Measurements from ENCODE around the gene ARSG. TPM values are rescaled to one million over a fixed set of nuclear protein-coding genes. Genes with fewer than 3 reads are reported as not detected.
A peak's percentile ranks its signal among the peaks of the same experiment; 100 is the strongest.

ARSG gene
- total and polyA plus RNA-seq, 2 of the 13 experiments (the other 11 are each of a cell fraction or from before 2014, with no cell fraction given), result 3.7 to 15.2 TPM

GRCh38 chr17:68383443-68384321, 92.4 kb downstream of the ARSG start (continued):
- TF ChIP-seq ZC3H4 (CRISPR knock-in tag; IDR thresholded peaks at IDR 0.05; ENCODE audit: borderline replicate concordance) (no peak), RAD21 (CRISPR knock-in tag; IDR thresholded peaks at IDR 0.05) (peak; percentile 41), SAP130 (CRISPR knock-in tag; IDR thresholded peaks at IDR 0.05; ENCODE audit: low read depth) (peak; percentile 77), ZNF260 (CRISPR knock-in tag; IDR thresholded peaks at IDR 0.05; ENCODE audit: borderline replicate concordance, low read depth) (no peak), ZNF724P (CRISPR knock-in tag; IDR thresholded peaks at IDR 0.05; ENCODE audit: borderline replicate concordance) (no peak), ZNF230 (CRISPR knock-in tag; IDR thresholded peaks at IDR 0.05) (peak; percentile 95), KLF12 (CRISPR knock-in tag; IDR thresholded peaks at IDR 0.05; ENCODE audit: borderline replicate concordance) (0 out of 2 replicates have a peak, but pooled peaks have one; percentile 33), ZNF232 (CRISPR knock-in tag; IDR thresholded peaks at IDR 0.05; ENCODE audit: borderline replicate concordance) (no peak; the same call in none of the 2 replicates), POLR2AphosphoS2 (IDR thresholded peaks at IDR 0.05; ENCODE audit: low read depth, low read length) (0 out of 2 replicates have a peak, but pooled peaks have one; percentile 52), NCOR1 (IDR thresholded peaks at IDR 0.05; ENCODE audit: borderline replicate concordance, low read length) (peak; percentile 95), ZBTB42 (CRISPR knock-in tag; IDR thresholded peaks at IDR 0.05) (no peak; the same call in 1 of the 2 replicates), ZMYM3 (CRISPR knock-in tag; IDR thresholded peaks at IDR 0.05) (peak; percentile 70; the same call in 1 of the 2 replicates)
- TF ChIP-seq, protein P1, sequence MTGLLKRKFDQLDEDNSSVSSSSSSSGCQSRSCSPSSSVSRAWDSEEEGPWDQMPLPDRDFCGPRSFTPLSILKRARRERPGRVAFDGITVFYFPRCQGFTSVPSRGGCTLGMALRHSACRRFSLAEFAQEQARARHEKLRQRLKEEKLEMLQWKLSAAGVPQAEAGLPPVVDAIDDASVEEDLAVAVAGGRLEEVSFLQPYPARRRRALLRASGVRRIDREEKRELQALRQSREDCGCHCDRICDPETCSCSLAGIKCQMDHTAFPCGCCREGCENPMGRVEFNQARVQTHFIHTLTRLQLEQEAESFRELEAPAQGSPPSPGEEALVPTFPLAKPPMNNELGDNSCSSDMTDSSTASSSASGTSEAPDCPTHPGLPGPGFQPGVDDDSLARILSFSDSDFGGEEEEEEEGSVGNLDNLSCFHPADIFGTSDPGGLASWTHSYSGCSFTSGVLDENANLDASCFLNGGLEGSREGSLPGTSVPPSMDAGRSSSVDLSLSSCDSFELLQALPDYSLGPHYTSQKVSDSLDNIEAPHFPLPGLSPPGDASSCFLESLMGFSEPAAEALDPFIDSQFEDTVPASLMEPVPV (CRISPR knock-in tag; IDR thresholded peaks at IDR 0.05), result peak; percentile 91
- TF ChIP-seq, protein P2, sequence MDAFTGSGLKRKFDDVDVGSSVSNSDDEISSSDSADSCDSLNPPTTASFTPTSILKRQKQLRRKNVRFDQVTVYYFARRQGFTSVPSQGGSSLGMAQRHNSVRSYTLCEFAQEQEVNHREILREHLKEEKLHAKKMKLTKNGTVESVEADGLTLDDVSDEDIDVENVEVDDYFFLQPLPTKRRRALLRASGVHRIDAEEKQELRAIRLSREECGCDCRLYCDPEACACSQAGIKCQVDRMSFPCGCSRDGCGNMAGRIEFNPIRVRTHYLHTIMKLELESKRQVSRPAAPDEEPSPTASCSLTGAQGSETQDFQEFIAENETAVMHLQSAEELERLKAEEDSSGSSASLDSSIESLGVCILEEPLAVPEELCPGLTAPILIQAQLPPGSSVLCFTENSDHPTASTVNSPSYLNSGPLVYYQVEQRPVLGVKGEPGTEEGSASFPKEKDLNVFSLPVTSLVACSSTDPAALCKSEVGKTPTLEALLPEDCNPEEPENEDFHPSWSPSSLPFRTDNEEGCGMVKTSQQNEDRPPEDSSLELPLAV (CRISPR knock-in tag; conservative IDR thresholded peaks at IDR 0.05; ENCODE audit: low read depth), result no peak
- TF ChIP-seq, protein P3, sequence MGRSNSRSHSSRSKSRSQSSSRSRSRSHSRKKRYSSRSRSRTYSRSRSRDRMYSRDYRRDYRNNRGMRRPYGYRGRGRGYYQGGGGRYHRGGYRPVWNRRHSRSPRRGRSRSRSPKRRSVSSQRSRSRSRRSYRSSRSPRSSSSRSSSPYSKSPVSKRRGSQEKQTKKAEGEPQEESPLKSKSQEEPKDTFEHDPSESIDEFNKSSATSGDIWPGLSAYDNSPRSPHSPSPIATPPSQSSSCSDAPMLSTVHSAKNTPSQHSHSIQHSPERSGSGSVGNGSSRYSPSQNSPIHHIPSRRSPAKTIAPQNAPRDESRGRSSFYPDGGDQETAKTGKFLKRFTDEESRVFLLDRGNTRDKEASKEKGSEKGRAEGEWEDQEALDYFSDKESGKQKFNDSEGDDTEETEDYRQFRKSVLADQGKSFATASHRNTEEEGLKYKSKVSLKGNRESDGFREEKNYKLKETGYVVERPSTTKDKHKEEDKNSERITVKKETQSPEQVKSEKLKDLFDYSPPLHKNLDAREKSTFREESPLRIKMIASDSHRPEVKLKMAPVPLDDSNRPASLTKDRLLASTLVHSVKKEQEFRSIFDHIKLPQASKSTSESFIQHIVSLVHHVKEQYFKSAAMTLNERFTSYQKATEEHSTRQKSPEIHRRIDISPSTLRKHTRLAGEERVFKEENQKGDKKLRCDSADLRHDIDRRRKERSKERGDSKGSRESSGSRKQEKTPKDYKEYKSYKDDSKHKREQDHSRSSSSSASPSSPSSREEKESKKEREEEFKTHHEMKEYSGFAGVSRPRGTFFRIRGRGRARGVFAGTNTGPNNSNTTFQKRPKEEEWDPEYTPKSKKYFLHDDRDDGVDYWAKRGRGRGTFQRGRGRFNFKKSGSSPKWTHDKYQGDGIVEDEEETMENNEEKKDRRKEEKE (IDR thresholded peaks at IDR 0.05), result no peak
- TF ChIP-seq, protein P4, sequence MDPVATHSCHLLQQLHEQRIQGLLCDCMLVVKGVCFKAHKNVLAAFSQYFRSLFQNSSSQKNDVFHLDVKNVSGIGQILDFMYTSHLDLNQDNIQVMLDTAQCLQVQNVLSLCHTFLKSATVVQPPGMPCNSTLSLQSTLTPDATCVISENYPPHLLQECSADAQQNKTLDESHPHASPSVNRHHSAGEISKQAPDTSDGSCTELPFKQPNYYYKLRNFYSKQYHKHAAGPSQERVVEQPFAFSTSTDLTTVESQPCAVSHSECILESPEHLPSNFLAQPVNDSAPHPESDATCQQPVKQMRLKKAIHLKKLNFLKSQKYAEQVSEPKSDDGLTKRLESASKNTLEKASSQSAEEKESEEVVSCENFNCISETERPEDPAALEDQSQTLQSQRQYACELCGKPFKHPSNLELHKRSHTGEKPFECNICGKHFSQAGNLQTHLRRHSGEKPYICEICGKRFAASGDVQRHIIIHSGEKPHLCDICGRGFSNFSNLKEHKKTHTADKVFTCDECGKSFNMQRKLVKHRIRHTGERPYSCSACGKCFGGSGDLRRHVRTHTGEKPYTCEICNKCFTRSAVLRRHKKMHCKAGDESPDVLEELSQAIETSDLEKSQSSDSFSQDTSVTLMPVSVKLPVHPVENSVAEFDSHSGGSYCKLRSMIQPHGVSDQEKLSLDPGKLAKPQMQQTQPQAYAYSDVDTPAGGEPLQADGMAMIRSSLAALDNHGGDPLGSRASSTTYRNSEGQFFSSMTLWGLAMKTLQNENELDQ (CRISPR knock-in tag; IDR thresholded peaks at IDR 0.05; ENCODE audit: borderline replicate concordance), result no peak; the same call in 1 of the 2 replicates
- TF ChIP-seq, protein P5, sequence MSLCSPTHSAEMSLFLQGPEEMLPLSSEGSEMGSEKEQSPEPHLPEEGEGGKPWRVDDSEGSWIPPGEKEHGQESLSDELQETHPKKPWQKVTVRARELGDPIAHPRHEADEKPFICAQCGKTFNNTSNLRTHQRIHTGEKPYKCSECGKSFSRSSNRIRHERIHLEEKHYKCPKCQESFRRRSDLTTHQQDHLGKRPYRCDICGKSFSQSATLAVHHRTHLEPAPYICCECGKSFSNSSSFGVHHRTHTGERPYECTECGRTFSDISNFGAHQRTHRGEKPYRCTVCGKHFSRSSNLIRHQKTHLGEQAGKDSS (CRISPR knock-in tag; IDR thresholded peaks at IDR 0.05; ENCODE audit: borderline replicate concordance, low read depth), result peak; percentile 81; the same call in 1 of the 2 replicates
